ENCODE data around the gene CLASP2. TPM values are rescaled to one million over a fixed set of nuclear protein-coding genes. Genes with fewer than 3 reads are reported as not detected.
"Not testable (repeated sequence)": the region's sequence is repeated elsewhere in the genome, so short reads cannot be mapped to it uniquely, and the experiment has no call there.

The CLASP2 gene
- total RNA-seq, 1 experiment from 2014 or later = 66.3 TPM

DNA sequence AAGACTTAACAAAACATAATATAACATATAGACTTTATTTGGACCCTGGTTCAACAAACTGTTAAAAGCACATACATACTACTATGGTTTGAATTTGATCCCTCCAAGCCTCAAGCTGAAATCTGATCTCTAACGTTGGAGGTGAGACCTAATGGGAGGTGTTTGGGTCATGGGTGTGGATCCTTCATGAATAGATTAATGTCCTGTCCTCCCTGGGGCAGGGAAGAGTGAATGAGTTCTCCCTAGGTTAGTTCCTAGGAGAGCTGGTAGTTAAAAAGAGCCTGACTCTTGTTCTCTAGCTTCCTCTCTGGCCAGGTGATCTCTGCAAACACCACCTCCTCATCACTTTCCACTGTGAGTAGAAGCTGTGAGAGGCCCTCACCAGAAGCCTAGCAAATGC lies 36.4 kb downstream of the CLASP2 start:
- intact Hi-C loops (cut with micrococcal nuclease; ENCODE audit: unreplicated experiment) = no loop called here
- H3K27me3 Mint-ChIP-seq (ENCODE audit: insufficient read depth, unreplicated experiment) = no peaks in the 10 kb centered on the region
- no peaks in the 10 kb centered on the region for H3K4me1 Mint-ChIP-seq (ENCODE audit: low read depth, unreplicated experiment)
- no peak overlapping the region for H3K4me3 Mint-ChIP-seq (ENCODE audit: unreplicated experiment)
- H3K27me3 ChIP-seq (replicated peaks; ENCODE audit: control insufficient read depth, insufficient read depth, low read length) = no peaks in the 10 kb centered on the region
- POLR2A ChIA-PET = no interaction called here
- no TSS peak for BruUV-seq (replicated peaks)
- DNase-seq = no peak
- no peaks in the 10 kb centered on the region for H3K4me1 ChIP-seq
- H3K27ac Mint-ChIP-seq (ENCODE audit: unreplicated experiment) = no peak overlapping the region
- H3K9me3 ChIP-seq = peaks cover 7% of the 10 kb centered on the region
- TF ChIP-seq CTCF (IDR thresholded peaks at IDR 0.05; ENCODE audit: insufficient read depth in 1 of 2, low read depth in 1 of 2, low read length in 1 of 2, severe bottlenecking in 1 of 2, unreplicated experiment in 1 of 2) = no peak
- H3K4me3 ChIP-seq (ENCODE audit: low read depth, low read length) = no peak overlapping the region
- CTCF ChIA-PET = no interaction called here
- H3K9me3 Mint-ChIP-seq (ENCODE audit: unreplicated experiment) = peaks cover 18% of the 10 kb centered on the region
- H3K36me3 Mint-ChIP-seq (ENCODE audit: insufficient read depth, unreplicated experiment) = peaks cover 30% of the 10 kb centered on the region
- peaks cover 2% of the 10 kb centered on the region for H3K36me3 ChIP-seq (ENCODE audit: control insufficient read depth, insufficient read depth, low read length)

DNA sequence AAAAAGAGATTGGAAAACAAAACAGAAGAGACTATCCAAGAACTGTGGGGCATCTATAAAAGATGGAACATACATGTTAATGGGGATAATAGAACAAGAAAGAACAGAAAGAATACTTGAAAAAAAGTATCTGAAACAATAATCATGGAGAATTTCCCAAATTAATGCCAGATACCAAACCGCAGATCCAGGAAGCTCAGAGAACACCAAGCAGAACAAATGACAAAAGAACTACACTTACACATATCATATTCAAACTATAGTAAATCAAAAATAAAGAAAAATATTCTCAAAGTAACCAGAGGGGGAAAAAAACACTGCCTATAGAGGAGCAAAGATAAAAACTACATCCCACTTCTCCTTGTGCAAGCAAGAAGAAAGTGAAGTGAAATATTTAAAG lies 40.0 kb downstream of the CLASP2 start:
- H3K36me3 ChIP-seq (ENCODE audit: control insufficient read depth, insufficient read depth, low read length) = peaks cover 2% of the 10 kb centered on the region
- ChIA-PET POLR2A (no interaction called here), CTCF (interaction anchor here (0.6 kb wide), 1 partner anchor 40 kb away, joined by 4 read pairs; the partner anchor contains the start of gene CLASP2)
- intact Hi-C loops (cut with micrococcal nuclease; ENCODE audit: unreplicated experiment) = no loop called here
- Mint-ChIP-seq H3K4me3 (ENCODE audit: unreplicated experiment) (no peak overlapping the region), H3K4me1 (ENCODE audit: low read depth, unreplicated experiment) (no peaks in the 10 kb centered on the region), H3K9me3 (ENCODE audit: unreplicated experiment) (peaks cover 18% of the 10 kb centered on the region), H3K27ac (ENCODE audit: unreplicated experiment) (no peak overlapping the region), H3K36me3 (ENCODE audit: insufficient read depth, unreplicated experiment) (peaks cover 21% of the 10 kb centered on the region), H3K27me3 (ENCODE audit: insufficient read depth, unreplicated experiment) (no peaks in the 10 kb centered on the region)
- TF ChIP-seq CTCF (IDR thresholded peaks at IDR 0.05; ENCODE audit: insufficient read depth in 1 of 2, low read depth in 1 of 2, low read length in 1 of 2, severe bottlenecking in 1 of 2, unreplicated experiment in 1 of 2) = no peak
- BruUV-seq (replicated peaks) = no TSS peak
- no peaks in the 10 kb centered on the region for H3K4me1 ChIP-seq
- no peaks in the 10 kb centered on the region for H3K27me3 ChIP-seq (replicated peaks; ENCODE audit: control insufficient read depth, insufficient read depth, low read length)
- H3K9me3 ChIP-seq = peaks cover 7% of the 10 kb centered on the region
- no peak overlapping the region for H3K4me3 ChIP-seq (ENCODE audit: low read depth, low read length)
- no peak for DNase-seq

DNA sequence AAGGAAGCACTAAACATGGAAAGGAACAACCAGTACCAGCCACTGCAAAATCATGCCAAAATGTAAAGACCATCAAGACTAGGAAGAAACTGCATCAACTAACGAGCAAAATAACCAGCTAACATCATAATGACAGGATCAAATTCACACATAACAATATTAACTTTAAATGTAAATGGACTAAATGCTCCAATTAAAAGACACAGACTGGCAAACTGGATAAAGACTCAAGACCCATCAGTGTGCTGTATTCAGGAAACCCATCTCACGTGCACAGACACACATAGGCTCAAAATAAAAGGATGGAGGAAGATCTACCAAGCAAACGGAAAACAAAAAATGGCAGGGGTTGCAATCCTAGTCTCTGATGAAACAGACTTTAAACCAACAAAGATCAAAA lies 44.6 kb downstream of the CLASP2 start:
- H3K4me1 ChIP-seq; H3K36me3 ChIP-seq (ENCODE audit: control insufficient read depth, insufficient read depth, low read length); DNase-seq; H3K27ac Mint-ChIP-seq (ENCODE audit: unreplicated experiment); H3K27me3 Mint-ChIP-seq (ENCODE audit: insufficient read depth, unreplicated experiment); H3K27me3 ChIP-seq (replicated peaks; ENCODE audit: control insufficient read depth, insufficient read depth, low read length); intact Hi-C loops (cut with micrococcal nuclease; ENCODE audit: unreplicated experiment); H3K4me1 Mint-ChIP-seq (ENCODE audit: low read depth, unreplicated experiment); H3K4me3 ChIP-seq (ENCODE audit: low read depth, low read length); POLR2A ChIA-PET; BruUV-seq (replicated peaks); CTCF ChIA-PET; H3K9me3 ChIP-seq; H3K4me3 Mint-ChIP-seq (ENCODE audit: unreplicated experiment): not testable (repeated sequence)
- H3K9me3 Mint-ChIP-seq (ENCODE audit: unreplicated experiment) = peaks cover 11% of the 10 kb centered on the region
- H3K36me3 Mint-ChIP-seq (ENCODE audit: insufficient read depth, unreplicated experiment) = peaks cover 25% of the 10 kb centered on the region

- no peaks in the 10 kb centered on the region for H3K36me3 ChIP-seq (ENCODE audit: control insufficient read depth, insufficient read depth, low read length)
- H3K9me3 Mint-ChIP-seq (ENCODE audit: unreplicated experiment) = no peaks in the 10 kb centered on the region
- no peaks in the 10 kb centered on the region for H3K27me3 Mint-ChIP-seq (ENCODE audit: insufficient read depth, unreplicated experiment)
- no peaks in the 10 kb centered on the region for H3K4me1 Mint-ChIP-seq (ENCODE audit: low read depth, unreplicated experiment)
- TF ChIP-seq CTCF (IDR thresholded peaks at IDR 0.05; ENCODE audit: insufficient read depth in 1 of 2, low read depth in 1 of 2, low read length in 1 of 2, severe bottlenecking in 1 of 2, unreplicated experiment in 1 of 2) = no peak
- H3K27ac Mint-ChIP-seq (ENCODE audit: unreplicated experiment) = no peak overlapping the region
- H3K9me3 ChIP-seq = no peaks in the 10 kb centered on the region
- no TSS peak for BruUV-seq (replicated peaks)
- H3K4me3 ChIP-seq (ENCODE audit: low read depth, low read length) = no peak overlapping the region
- ChIA-PET POLR2A (no interaction called here), CTCF (no interaction called here)
- peaks cover 31% of the 10 kb centered on the region for H3K36me3 Mint-ChIP-seq (ENCODE audit: insufficient read depth, unreplicated experiment)
- H3K4me1 ChIP-seq = no peaks in the 10 kb centered on the region
- intact Hi-C loops (cut with micrococcal nuclease; ENCODE audit: unreplicated experiment) = no loop called here
- H3K4me3 Mint-ChIP-seq (ENCODE audit: unreplicated experiment) = no peak overlapping the region
- DNase-seq = no peak
- H3K27me3 ChIP-seq (replicated peaks; ENCODE audit: control insufficient read depth, insufficient read depth, low read length) = no peaks in the 10 kb centered on the region
Observed at GRCh38 chr3:33668618-33669017, 49.4 kb downstream of the CLASP2 start.

Data from Caco-2 (cell line).